GM18909 (cell line): ENCODE measurements around the gene RUSC1.

Source experiments
- ATAC-seq: cut with Tn5 transposase; IDR thresholded peaks from one replicate; pipeline ENCODE4 v1.9.1; 2021; ENCODE audit warnings: mild to moderate bottlenecking; ENCODE audit not compliant: unreplicated experiment, poor library complexity

RUSC1 gene

GRCh38 chr1:155295183-155295941 lies 25.3 kb upstream of the RUSC1 start:
- no peak for ATAC-seq

GRCh38 chr1:155295942-155296267 lies 24.8 kb upstream of the RUSC1 start:
- ATAC-seq, result no peak

GRCh38 chr1:155296661-155297060 lies 24.0 kb upstream of the RUSC1 start:
- no peak for ATAC-seq

- ATAC-seq, result no peak
Observed at GRCh38 chr1:155297384-155297783, 23.3 kb upstream of the RUSC1 start.

GRCh38 chr1:155300024-155300423 lies 20.7 kb upstream of the RUSC1 start:
- ATAC-seq, result no peak

- no peak for ATAC-seq
Observed at GRCh38 chr1:155300553-155301329, 20.0 kb upstream of the RUSC1 start.

- no peak for ATAC-seq
Observed at GRCh38 chr1:155301342-155301841, 19.3 kb upstream of the RUSC1 start, which contains the start of gene PKLR. PKLR (minus strand) TSS chr1:155301438; CDS start chr1:155301395, 43 bp downstream.

- ATAC-seq, result no peak
Observed at GRCh38 chr1:155304558-155305063, 16.1 kb upstream of the RUSC1 start.

- no peak for ATAC-seq
Observed at GRCh38 chr1:155305881-155306391, 14.8 kb upstream of the RUSC1 start.

GRCh38 chr1:155307247-155307740 lies 13.4 kb upstream of the RUSC1 start:
- ATAC-seq, result no peak

- ATAC-seq, result peak; percentile 95
Observed at GRCh38 chr1:155308493-155309422, 11.9 kb upstream of the RUSC1 start, which contains the start of gene FDPS. FDPS (plus strand) TSS chr1:155308866; CDS start chr1:155309790, 924 bp downstream.

GRCh38 chr1:155309423-155310021 lies 11.2 kb upstream of the RUSC1 start:
- ATAC-seq, result no peak

GRCh38 chr1:155313261-155313660 lies 7.4 kb upstream of the RUSC1 start:
- ATAC-seq, result no peak

- ATAC-seq, result no peak
Observed at GRCh38 chr1:155316922-155317321, 3.8 kb upstream of the RUSC1 start.

- ATAC-seq, result no peak
Observed at GRCh38 chr1:155318082-155318481, 2.6 kb upstream of the RUSC1 start.

- ATAC-seq, result no peak
Observed at GRCh38 chr1:155319536-155319935, 1.2 kb upstream of the RUSC1 start.

- ATAC-seq, result no peak
Observed at GRCh38 chr1:155320252-155320651, 442 bp upstream of the RUSC1 start.

- ATAC-seq, result no peak
Observed at GRCh38 chr1:155321639-155322503, 1.2 kb downstream of the RUSC1 start.
